OCI-LY1 (cell line): ENCODE measurements around the gene UTS2R.

Experiments
- EZH2 ChIP-seq: fragments of 200-600 bp; sonication (generic), shearing (Covaris generic); IDR thresholded peaks from 2 replicates; pipeline ENCODE4 v1.8.0; 2017; ENCODE audit warnings: borderline replicate concordance, mixed run types, mild to moderate bottlenecking, antibody characterized with exemption, low read length, moderate library complexity, mixed read lengths
- TF ChIP-seq, protein P1 (sequence below): fragments of 200-600 bp; sonication (generic), shearing (Covaris generic); IDR thresholded peaks from 2 replicates; pipeline ENCODE4 v1.5.1; 2017; ENCODE audit warnings: mild to moderate bottlenecking, antibody characterized with exemption, low read length, moderate library complexity, mixed read lengths

DNA sequence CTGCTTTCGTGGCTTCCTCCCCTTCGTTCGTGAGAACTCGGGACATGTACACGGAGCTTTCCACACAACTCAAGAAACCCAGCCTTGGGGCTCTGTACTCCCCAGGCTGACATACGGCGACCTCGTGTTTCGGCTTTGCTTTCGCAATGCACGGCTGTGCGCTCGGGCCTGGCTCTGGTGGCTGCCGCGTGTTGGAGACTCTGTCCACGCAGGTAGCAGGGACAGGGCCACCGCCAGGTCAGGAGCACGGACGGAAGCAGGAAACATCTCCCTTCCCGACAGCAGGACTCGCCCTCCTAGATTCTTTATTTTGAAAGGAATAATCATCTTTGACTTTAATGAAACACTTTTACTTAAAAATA lies 17.3 kb downstream of the UTS2R start:
- TF ChIP-seq, protein P1, sequence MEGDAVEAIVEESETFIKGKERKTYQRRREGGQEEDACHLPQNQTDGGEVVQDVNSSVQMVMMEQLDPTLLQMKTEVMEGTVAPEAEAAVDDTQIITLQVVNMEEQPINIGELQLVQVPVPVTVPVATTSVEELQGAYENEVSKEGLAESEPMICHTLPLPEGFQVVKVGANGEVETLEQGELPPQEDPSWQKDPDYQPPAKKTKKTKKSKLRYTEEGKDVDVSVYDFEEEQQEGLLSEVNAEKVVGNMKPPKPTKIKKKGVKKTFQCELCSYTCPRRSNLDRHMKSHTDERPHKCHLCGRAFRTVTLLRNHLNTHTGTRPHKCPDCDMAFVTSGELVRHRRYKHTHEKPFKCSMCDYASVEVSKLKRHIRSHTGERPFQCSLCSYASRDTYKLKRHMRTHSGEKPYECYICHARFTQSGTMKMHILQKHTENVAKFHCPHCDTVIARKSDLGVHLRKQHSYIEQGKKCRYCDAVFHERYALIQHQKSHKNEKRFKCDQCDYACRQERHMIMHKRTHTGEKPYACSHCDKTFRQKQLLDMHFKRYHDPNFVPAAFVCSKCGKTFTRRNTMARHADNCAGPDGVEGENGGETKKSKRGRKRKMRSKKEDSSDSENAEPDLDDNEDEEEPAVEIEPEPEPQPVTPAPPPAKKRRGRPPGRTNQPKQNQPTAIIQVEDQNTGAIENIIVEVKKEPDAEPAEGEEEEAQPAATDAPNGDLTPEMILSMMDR: no peak
- TF ChIP-seq EZH2: no peak
